GM19372 (cell line): ENCODE data around the gene SPATA1.
"Not testable (repeated sequence)": the region's sequence is repeated elsewhere in the genome, so short reads cannot be mapped to it uniquely, and the experiment has no call there.

Experiments
- ATAC-seq: cut with Tn5 transposase; IDR thresholded peaks from one replicate; pipeline ENCODE4 v1.9.1; 2021; ENCODE audit warnings: mild to moderate bottlenecking, low read depth, moderate library complexity; ENCODE audit not compliant: unreplicated experiment

The SPATA1 gene

GRCh38 chr1:84584126-84584525 is 77.9 kb downstream of the SPATA1 start:
- no peak for ATAC-seq

- no peak for ATAC-seq
These were observed 79.6 kb downstream of the SPATA1 start for GRCh38 chr1:84585803-84586202.

GRCh38 chr1:84587099-84587498 is 80.9 kb downstream of the SPATA1 start:
- ATAC-seq = no peak

- ATAC-seq = not testable (repeated sequence)
These were observed 88.8 kb downstream of the SPATA1 start for GRCh38 chr1:84594959-84595358.

- no peak for ATAC-seq
These were observed 90.8 kb downstream of the SPATA1 start for GRCh38 chr1:84597011-84597410.

- no peak for ATAC-seq
These were observed 92.2 kb downstream of the SPATA1 start for GRCh38 chr1:84598418-84598817.

GRCh38 chr1:84598846-84599741 is 92.9 kb downstream of the SPATA1 start:
- ATAC-seq = peak; percentile 63

GRCh38 chr1:84600796-84601195 is 94.6 kb downstream of the SPATA1 start:
- no peak for ATAC-seq

GRCh38 chr1:84603223-84603622 is 97.0 kb downstream of the SPATA1 start:
- ATAC-seq = no peak

- no peak for ATAC-seq
These were observed 98.0 kb downstream of the SPATA1 start for GRCh38 chr1:84603941-84604830.

- no peak for ATAC-seq
These were observed 99.0 kb downstream of the SPATA1 start for GRCh38 chr1:84605157-84605556.

GRCh38 chr1:84606977-84607376 is 100.8 kb downstream of the SPATA1 start:
- no peak for ATAC-seq

GRCh38 chr1:84611091-84611490 is 104.9 kb downstream of the SPATA1 start:
- ATAC-seq = no peak

GRCh38 chr1:84611796-84612195 is 105.6 kb downstream of the SPATA1 start:
- no peak for ATAC-seq

GRCh38 chr1:84613026-84613425 is 106.8 kb downstream of the SPATA1 start:
- ATAC-seq = no peak

- ATAC-seq = no peak
These were observed 107.7 kb downstream of the SPATA1 start for GRCh38 chr1:84613887-84614286.

GRCh38 chr1:84615790-84616189 is 109.6 kb downstream of the SPATA1 start:
- ATAC-seq = no peak
